GM18951 (cell line): ENCODE results near the gene CATSPER1.

Experiments
- POLR2A ChIP-seq: IDR thresholded peaks from 4 replicates; pipeline ENCODE4 v1.6.1; 2011; ENCODE audit warnings: mild to moderate bottlenecking; ENCODE audit not compliant: insufficient read length, insufficient read depth; ENCODE audit errors: extremely low read depth
- in situ Hi-C: fragments of 300-500 bp; cut with MboI; formaldehyde crosslinking; loops from one replicate; pipeline ENCODE4 v1.12.0; 2022; ENCODE audit warnings: low sequenced_read_pairs, mixed read lengths, inconsistent platforms; ENCODE audit not compliant: unreplicated experiment

CATSPER1 gene

GRCh38 chr11:66064571-66064970, 38.3 kb upstream of the CATSPER1 start:
- no peak for TF ChIP-seq POLR2A
- in situ Hi-C loops, result no loop called here

GRCh38 chr11:66063900-66064299, 37.6 kb upstream of the CATSPER1 start:
- in situ Hi-C loops, result no loop called here
- TF ChIP-seq POLR2A, result no peak

GRCh38 chr11:66062408-66062807, 36.1 kb upstream of the CATSPER1 start:
- no peak for TF ChIP-seq POLR2A
- in situ Hi-C loops, result no loop called here

- TF ChIP-seq POLR2A, result no peak
- in situ Hi-C loops, result no loop called here
Measured at GRCh38 chr11:66061268-66061667, 35.0 kb upstream of the CATSPER1 start.

GRCh38 chr11:66059966-66060680, 33.8 kb upstream of the CATSPER1 start:
- no peak for TF ChIP-seq POLR2A
- in situ Hi-C loops, result no loop called here

- in situ Hi-C loops, result no loop called here
- TF ChIP-seq POLR2A, result no peak
Measured at GRCh38 chr11:66056501-66056900, 30.2 kb upstream of the CATSPER1 start.

- no peak for TF ChIP-seq POLR2A
- in situ Hi-C loops, result no loop called here
Measured at GRCh38 chr11:66055021-66055420, 28.7 kb upstream of the CATSPER1 start.

GRCh38 chr11:66052664-66052982, 26.3 kb upstream of the CATSPER1 start:
- in situ Hi-C loops, result no loop called here
- TF ChIP-seq POLR2A, result no peak

- in situ Hi-C loops, result no loop called here
- peak; percentile 78 for TF ChIP-seq POLR2A
Measured at GRCh38 chr11:66051766-66052663, 25.7 kb upstream of the CATSPER1 start, which contains the start of gene SF3B2. Gene SF3B2, plus strand, starts transcription at chr11:66052364. Its CDS starts 21 bp downstream, at chr11:66052385.

GRCh38 chr11:66051371-66051765, 25.1 kb upstream of the CATSPER1 start:
- in situ Hi-C loops, result no loop called here
- TF ChIP-seq POLR2A, result no peak

- no peak for TF ChIP-seq POLR2A
- in situ Hi-C loops, result no loop called here
Measured at GRCh38 chr11:66050581-66051231, 24.4 kb upstream of the CATSPER1 start.

GRCh38 chr11:66048547-66049323, 22.5 kb upstream of the CATSPER1 start, which contains the start of gene GAL3ST3:
Gene GAL3ST3, minus strand, starts transcription at chr11:66049161. Its CDS starts 3,746 bp downstream, at chr11:66045415.
- in situ Hi-C loops, result no loop called here
- no peak for TF ChIP-seq POLR2A
